K562 (cell line): ENCODE data around the gene MUSTN1. TPM values are rescaled to one million over a fixed set of nuclear protein-coding genes. Genes with fewer than 3 reads are reported as not detected.

ENCODE experiments used
- ATAC-seq: fragments of 200-7000 bp; cut with Tn5 transposase; 3 replicates; pipeline ENCODE4 v1.9.1; 2020; ENCODE audit warnings: moderate library complexity
- BruUV-seq: library from RNA; stranded (reverse); fragments of 400-500 nt; replicated peaks from 2 replicates; lab custom pipeline; 2021; lab: Mats Ljungman, UMichigan
- CTCF ChIA-PET: fragments of 300-600 bp; formaldehyde crosslinking; extraction: SDS; loops from one replicate; lab custom pipeline; 2021; ENCODE audit warnings: low intra/inter-chr PET ratio; lab: Yijun Ruan, JAX
- POLR2A ChIA-PET: fragments of 300-600, 350-650 bp; sonication (Branson Sonifier 250); formaldehyde crosslinking; extraction: SDS; loops from one replicate; lab custom pipeline; 2021; ENCODE audit warnings: antibody characterized with exemption, inconsistent platforms; lab: Yijun Ruan, JAX
- DNase-seq, 4 experiments: peaks; one replicate each; pipeline versions ENCODE4 v3.0.0 to v3.0.0-alpha.2; 2011 to 2018; ENCODE audit warnings: low spot score in 3 of 4, mixed read lengths in 3 of 4; ENCODE audit errors: extremely low read depth in 1 of 4
- FAIRE-seq: peaks from 2 replicates; lab custom pipeline; 2011; peaks lifted over from hg19 to GRCh38; lab: Jason Lieb, UNC
- H2AFZ ChIP-seq: 2 replicates; pipeline ENCODE4 v1.6.0; 2011; ENCODE audit warnings: low read depth, low read length, control low read depth, inconsistent platforms
- H3K27ac ChIP-seq: fragments of 200-600 bp; 3 replicates; pipeline ENCODE4 v1.8.0; 2011; ENCODE audit warnings: low read depth, mild to moderate bottlenecking, control low read depth, inconsistent platforms, low read length, moderate library complexity, mixed read lengths; ENCODE audit errors: extremely low read depth
- H3K27me3 ChIP-seq, 2 experiments: fragments of 300-600 bp in 1 of 2; 2 replicates in 1 of 2; 3 replicates in 1 of 2; pipeline versions ENCODE4 v1.6.0 to v1.8.0; 2011; ENCODE audit warnings: inconsistent platforms in 2 of 2, low read length in 2 of 2, mild to moderate bottlenecking in 1 of 2, mixed read lengths in 1 of 2, moderate library complexity in 1 of 2; ENCODE audit not compliant: control insufficient read depth in 2 of 2, insufficient read depth in 2 of 2
- H3K36me3 ChIP-seq: fragments of 300-600 bp; 3 replicates; pipeline ENCODE4 v1.8.0; 2011; ENCODE audit warnings: mild to moderate bottlenecking, low read length, inconsistent platforms; ENCODE audit not compliant: control insufficient read depth, insufficient read depth
- H3K4me1 ChIP-seq, 2 experiments: fragments of 200-600 bp in 1 of 2; replicated peaks in 1 of 2; 2 replicates in 1 of 2; 3 replicates in 1 of 2; pipeline versions ENCODE4 v1.5.1 to v1.8.0; 2011; ENCODE audit warnings: inconsistent platforms in 2 of 2, low read length in 2 of 2, mild to moderate bottlenecking in 1 of 2, mixed read lengths in 1 of 2, moderate library complexity in 1 of 2; ENCODE audit not compliant: control insufficient read depth in 2 of 2, insufficient read depth in 2 of 2
- H3K4me2 ChIP-seq: 2 replicates; pipeline ENCODE4 v1.6.1; 2011; ENCODE audit warnings: low read length, control low read depth, inconsistent platforms, mixed read lengths; ENCODE audit not compliant: insufficient read depth
- H3K4me3 ChIP-seq: fragments of 200-600 bp; sonication (generic), shearing (Covaris generic); 2 replicates; pipeline ENCODE4 v1.5.1; 2016; ENCODE audit warnings: control low read depth, inconsistent platforms
- H3K79me2 ChIP-seq: fragments of 200-600 bp; 3 replicates; pipeline ENCODE4 v1.8.0; 2011; ENCODE audit warnings: low read length, inconsistent platforms; ENCODE audit not compliant: control insufficient read depth, insufficient read depth
- H3K9ac ChIP-seq, 2 experiments: 2 replicates each; pipeline versions ENCODE4 v1.6.0 to v1.6.1; 2011; ENCODE audit warnings: low read depth in 2 of 2, low read length in 2 of 2, control low read depth in 1 of 2, inconsistent platforms in 1 of 2, mild to moderate bottlenecking in 1 of 2, mixed read lengths in 1 of 2; ENCODE audit not compliant: insufficient read depth in 1 of 2
- H3K9me1 ChIP-seq: one replicate; pipeline ENCODE4 v1.6.0; 2011; ENCODE audit warnings: inconsistent platforms, mild to moderate bottlenecking, low read length, moderate library complexity; ENCODE audit not compliant: control insufficient read depth, insufficient read depth
- H3K9me3 ChIP-seq: replicated peaks from 2 replicates; pipeline ENCODE4 v1.5.1; 2011; ENCODE audit warnings: low read depth, low read length, inconsistent platforms; ENCODE audit not compliant: control insufficient read depth, insufficient read depth
- H4K20me1 ChIP-seq: replicated peaks from 2 replicates; pipeline ENCODE4 v1.6.1; 2011; ENCODE audit warnings: low read length, inconsistent platforms, mixed read lengths; ENCODE audit not compliant: control insufficient read depth, insufficient read depth
- GATAD2B ChIP-seq: fragments of 450-650 bp; IDR thresholded peaks from 2 replicates; pipeline ENCODE4 v1.6.1; 2017; ENCODE audit warnings: mild to moderate bottlenecking, borderline replicate concordance
- NUFIP1 ChIP-seq: fragments of 450-650 bp; IDR thresholded peaks from 2 replicates; pipeline ENCODE4 v1.6.1; 2018; ENCODE audit not compliant: partially characterized antibody
- SREBF1 ChIP-seq: fragments of 150-350 bp; IDR thresholded peaks from 2 replicates; pipeline ENCODE4 v1.6.1; 2014; ENCODE audit warnings: antibody characterized with exemption, low read depth, low read length, borderline replicate concordance
- TGIF2 ChIP-seq: sonication (generic); formaldehyde crosslinking; IDR thresholded peaks from 2 replicates; pipeline ENCODE4 v1.8.1; 2022; ENCODE audit warnings: mild to moderate bottlenecking, missing genetic modification reagents, moderate library complexity
- ZKSCAN3 ChIP-seq: fragments of 250-450 bp; sonication (Bioruptor Pico); IDR thresholded peaks from 2 replicates; pipeline ENCODE4 v1.4.0; 2020
- WGBS: fragments of 100-300 bp; shearing (Covaris generic); methylation state at CpG from one replicate; pipeline ENCODE4 v1.1.6; 2016; ENCODE audit warnings: low coverage, mixed read lengths; ENCODE audit not compliant: insufficient coverage; ENCODE audit errors: missing lambda C conversion rate; 5-methylcytosine and 5-hydroxymethylcytosine counted together
- in situ Hi-C: fragments of 300-500 bp; cut with MboI; formaldehyde crosslinking; loops from 4 replicates; pipeline ENCODE4 v1.15.0; 2018; ENCODE audit warnings: inconsistent platforms, mixed read lengths
- intact Hi-C: fragments of 100-400 bp; cut with micrococcal nuclease; formaldehyde crosslinking; loops from 2 replicates; pipeline ENCODE4 v1.14.2; 2022
- polyA plus RNA-seq, 8 experiments: library from polyadenylated mRNA; depleted of rRNA in 4 of 8; stranded (reverse) in 5 of 8; unstranded in 3 of 8; fragments of >200 nt; fragmentation: Nextera tagmentation in 2 of 8; fragmentation: Illumina TruSeq in 1 of 8; extraction: Ambion mirVana in 2 of 8; extraction: Trizol in 1 of 8; gene quantifications; 2 replicates each; pipeline versions ENCODE4 v1.2.1 to v1.2.3, GENCODE V29; 2011 to 2014; ENCODE audit warnings: inconsistent platforms in 1 of 8, missing spikeins in 1 of 8
- total RNA-seq, 7 experiments: library from RNA; depleted of rRNA in 6 of 7; stranded (reverse); fragments of >200 nt in 6 of 7; fragmentation: Illumina TruSeq in 2 of 7; extraction: Trizol in 2 of 7; gene quantifications; 2 replicates each; pipeline versions ENCODE4 v1.2.1 to v1.2.3, GENCODE V29; 2011 to 2021; ENCODE audit warnings: low replicate concordance in 1 of 7

The MUSTN1 gene
- total and polyA plus RNA-seq, 9 of the 15 experiments (the other 6 are each of a cell fraction or from before 2014, with no cell fraction given) = 0.15 to 0.78 (median 0.44) TPM; not detected in 4

DNA sequence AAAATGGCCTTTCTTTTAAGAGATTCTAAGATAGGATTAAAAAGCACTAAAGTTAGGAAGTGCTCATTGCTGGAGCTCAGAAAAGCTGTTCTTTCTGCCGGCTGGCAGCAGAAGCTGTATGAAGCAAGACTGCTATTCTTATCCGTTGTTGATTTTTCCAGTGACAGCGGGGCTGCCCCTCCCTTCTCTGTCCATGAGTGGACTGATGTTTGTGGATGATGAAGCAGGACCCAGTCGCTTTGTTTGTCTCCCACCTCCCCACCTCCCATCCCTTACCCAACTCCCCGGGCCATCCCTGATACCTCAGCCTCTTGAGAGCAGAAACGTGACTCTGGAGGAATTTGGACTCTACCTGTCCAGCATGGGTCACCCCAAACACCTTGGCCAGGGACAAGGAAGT lies 10.3 kb upstream of the MUSTN1 start:
- Histone ChIP-seq H3K9ac (no peak overlapping the region), H3K4me3 (no peak overlapping the region), H3K4me1 (no peaks in the 10 kb centered on the region)
- in situ Hi-C loops = loop anchor here (10.0 kb wide), 1 partner anchor 230 kb away; no protein-coding TSS in a partner anchor
- no peak for DNase-seq
- TF ChIP-seq TGIF2 (CRISPR knock-in tag) (no peak), GATAD2B (no peak), SREBF1 (no peak), NUFIP1 (no peak)
- TF ChIP-seq, all 486 proteins: peak for 0
- no peaks in the 10 kb centered on the region for H4K20me1 ChIP-seq
- intact Hi-C loops = no loop called here
- ATAC-seq = no peak
- no peak overlapping the region for H3K27ac ChIP-seq
- no peaks in the 10 kb centered on the region for H3K9me1 ChIP-seq
- 22% methylated on average over 4 of the region's 6 CpGs for WGBS
- H3K27me3 ChIP-seq = no peaks in the 10 kb centered on the region
- no peak for FAIRE-seq
- ChIA-PET CTCF (no interaction called here), POLR2A (interaction anchor here (1.2 kb wide), 1 partner anchor 24 kb away, joined by 3 read pairs; no protein-coding TSS in a partner anchor)
- H3K9me3 ChIP-seq = no peaks in the 10 kb centered on the region
- BruUV-seq = no TSS peak
- H3K79me2 ChIP-seq = no peaks in the 10 kb centered on the region
- no peaks in the 10 kb centered on the region for H3K36me3 ChIP-seq
- H3K4me2 ChIP-seq = no peak overlapping the region
- no peak overlapping the region for H2AFZ ChIP-seq

DNA sequence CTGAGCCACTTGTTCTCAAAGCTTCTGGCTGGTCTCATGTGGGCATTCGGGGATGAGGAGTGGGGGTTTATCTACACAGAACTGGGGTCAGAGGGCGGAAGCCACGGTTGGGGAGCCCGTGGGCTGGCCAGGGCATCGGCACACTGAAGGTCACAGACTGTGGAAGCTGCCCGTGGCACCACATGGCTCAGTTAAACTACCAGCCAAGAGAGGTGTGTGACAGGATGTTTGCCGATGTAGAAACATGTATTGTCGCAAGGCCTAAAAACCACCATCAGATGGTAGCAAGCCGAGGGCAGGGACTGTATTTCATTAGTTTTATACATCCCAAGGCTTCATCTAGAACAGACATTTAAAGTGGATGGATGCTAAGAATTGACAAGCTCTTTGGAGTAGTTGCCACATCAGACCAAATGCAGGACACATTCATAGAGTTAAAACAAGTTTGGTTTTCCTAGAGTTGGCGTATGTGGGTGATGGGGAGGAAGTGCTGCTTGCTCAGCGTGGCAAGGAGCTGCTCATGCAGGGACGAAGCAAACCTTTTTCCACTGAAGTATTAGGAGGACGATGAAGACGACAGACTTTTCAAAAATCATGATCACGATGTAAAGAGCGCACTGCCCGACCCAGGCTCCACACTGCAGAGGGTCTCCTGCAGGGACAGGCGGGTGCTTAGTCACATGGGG lies 9.6 kb upstream of the MUSTN1 start:
- Histone ChIP-seq H3K9ac (no peak overlapping the region), H3K4me3 (no peak overlapping the region), H3K27me3 (no peaks in the 10 kb centered on the region), H3K4me1 (no peaks in the 10 kb centered on the region), H2AFZ (no peak overlapping the region), H3K36me3 (no peaks in the 10 kb centered on the region), H3K9me3 (no peaks in the 10 kb centered on the region), H3K4me2 (no peak overlapping the region), H3K79me2 (no peaks in the 10 kb centered on the region), H3K9me1 (no peaks in the 10 kb centered on the region), H4K20me1 (no peaks in the 10 kb centered on the region), H3K27ac (no peak overlapping the region)
- intact Hi-C loops (no loop called here), in situ Hi-C loops (loop anchor here (10.0 kb wide), 1 partner anchor 230 kb away; no protein-coding TSS in a partner anchor)
- no TSS peak for BruUV-seq
- POLR2A ChIA-PET = no interaction called here
- ATAC-seq (no peak), DNase-seq (no peak), FAIRE-seq (no peak)
- CTCF ChIA-PET = no interaction called here
- 73% methylated on average over 15 of the region's 18 CpGs for WGBS
- no peak for TF ChIP-seq ZKSCAN3 (CRISPR knock-in tag)
